ENCODE measurements around the gene USP20.

Gene USP20

GRCh38 chr9:129901993-129902739, 66.9 kb downstream of the USP20 start:
- Histone ChIP-seq H3K4me1 (ENCODE audit: control insufficient read depth, insufficient read depth, low read length) (no peaks in the 10 kb centered on the region), H3K4me3 (ENCODE audit: low read depth, low read length) (no peak overlapping the region), H3K36me3 (ENCODE audit: control insufficient read depth in 2 of 2, insufficient read depth in 1 of 2, low read length in 2 of 2) (peaks cover 0 to 39% of the 10 kb centered on the region in 2 experiments; a peak in 2 of 3 replicates), H3K27ac (ENCODE audit: extremely low read depth, low read depth, low read length) (no peak overlapping the region), H3K9me3 (ENCODE audit: control insufficient read depth, insufficient read depth, low read depth, low read length) (no peaks in the 10 kb centered on the region)
- TF ChIP-seq KLF9 (tag by site-specific recombination; IDR thresholded peaks at IDR 0.05; ENCODE audit: low read depth) (no peak), ZNF223 (tag by site-specific recombination; IDR thresholded peaks at IDR 0.05) (no peak), BCL11B (tag by site-specific recombination; IDR thresholded peaks at IDR 0.05; ENCODE audit: low read depth) (no peak), HOXA7 (CRISPR knock-in tag; IDR thresholded peaks at IDR 0.05; ENCODE audit: borderline replicate concordance) (no peak), ZXDB (tag by site-specific recombination; IDR thresholded peaks at IDR 0.05) (no peak), SETDB1 (IDR thresholded peaks at IDR 0.05; ENCODE audit: insufficient read length, low read length) (no peak), ZNF548 (tag by site-specific recombination; IDR thresholded peaks at IDR 0.05) (no peak), ZFP69B (tag by site-specific recombination; IDR thresholded peaks at IDR 0.05) (no peak), ZNF510 (tag by site-specific recombination; IDR thresholded peaks at IDR 0.05; ENCODE audit: insufficient replicate concordance) (no peak), ZNF747 (tag by site-specific recombination; IDR thresholded peaks at IDR 0.05) (no peak), ZIC2 (tag by site-specific recombination; IDR thresholded peaks at IDR 0.05) (no peak), ZBTB1 (tag by site-specific recombination; IDR thresholded peaks at IDR 0.05) (no peak), ZNF366 (tag by site-specific recombination; conservative IDR thresholded peaks at IDR 0.05) (no peak), ZFP3 (tag by site-specific recombination; IDR thresholded peaks at IDR 0.05; ENCODE audit: low read depth) (no peak)
- TF ChIP-seq, protein P1, sequence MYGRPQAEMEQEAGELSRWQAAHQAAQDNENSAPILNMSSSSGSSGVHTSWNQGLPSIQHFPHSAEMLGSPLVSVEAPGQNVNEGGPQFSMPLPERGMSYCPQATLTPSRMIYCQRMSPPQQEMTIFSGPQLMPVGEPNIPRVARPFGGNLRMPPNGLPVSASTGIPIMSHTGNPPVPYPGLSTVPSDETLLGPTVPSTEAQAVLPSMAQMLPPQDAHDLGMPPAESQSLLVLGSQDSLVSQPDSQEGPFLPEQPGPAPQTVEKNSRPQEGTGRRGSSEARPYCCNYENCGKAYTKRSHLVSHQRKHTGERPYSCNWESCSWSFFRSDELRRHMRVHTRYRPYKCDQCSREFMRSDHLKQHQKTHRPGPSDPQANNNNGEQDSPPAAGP (tag by site-specific recombination; IDR thresholded peaks at IDR 0.05): no peak
- ChIA-PET CTCF (interaction anchor here (0.6 to 0.8 kb wide), 3 partner anchors 17 to 206 kb away, joined by 3 to 4 read pairs (median 3); no protein-coding TSS in a partner anchor), POLR2A (no interaction called here)

DNA sequence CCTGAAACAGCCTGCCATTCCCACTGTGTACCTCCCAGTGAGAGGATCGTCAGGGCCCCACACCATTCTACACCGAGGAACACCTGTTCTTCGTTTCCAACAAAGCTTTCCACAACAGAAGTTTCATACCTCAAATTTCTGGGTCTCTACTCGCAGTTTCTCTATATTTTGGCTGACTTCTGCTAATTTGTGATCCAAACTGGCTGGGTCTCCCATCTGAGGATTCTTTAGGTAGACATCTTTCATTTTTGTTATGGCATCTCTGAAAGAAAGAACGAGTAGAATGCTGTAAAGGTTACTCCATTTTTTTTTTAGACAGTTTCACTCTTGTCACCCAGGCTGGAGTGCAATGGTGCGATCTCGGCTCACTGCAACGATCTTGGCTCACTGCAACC, 67.5 kb downstream of the USP20 start:
- CTCF ChIA-PET: interaction anchor here (0.7 to 0.8 kb wide), 2 partner anchors 17 to 42 kb away, joined by 3 read pairs; no protein-coding TSS in a partner anchor
- no peak for TF ChIP-seq ZNF561 (tag by site-specific recombination; IDR thresholded peaks at IDR 0.05; ENCODE audit: borderline replicate concordance)
- no peak for TF ChIP-seq PRDM6 (tag by site-specific recombination; IDR thresholded peaks at IDR 0.05)
- no peak for TF ChIP-seq ZSCAN5A (tag by site-specific recombination; IDR thresholded peaks at IDR 0.05)
- TF ChIP-seq ZNF48 (tag by site-specific recombination; IDR thresholded peaks at IDR 0.05): no peak
- TF ChIP-seq PRDM2 (tag by site-specific recombination; IDR thresholded peaks at IDR 0.05; ENCODE audit: borderline replicate concordance): no peak
- no peak for TF ChIP-seq GLI4 (tag by site-specific recombination; IDR thresholded peaks at IDR 0.05)
- TF ChIP-seq, protein P2, sequence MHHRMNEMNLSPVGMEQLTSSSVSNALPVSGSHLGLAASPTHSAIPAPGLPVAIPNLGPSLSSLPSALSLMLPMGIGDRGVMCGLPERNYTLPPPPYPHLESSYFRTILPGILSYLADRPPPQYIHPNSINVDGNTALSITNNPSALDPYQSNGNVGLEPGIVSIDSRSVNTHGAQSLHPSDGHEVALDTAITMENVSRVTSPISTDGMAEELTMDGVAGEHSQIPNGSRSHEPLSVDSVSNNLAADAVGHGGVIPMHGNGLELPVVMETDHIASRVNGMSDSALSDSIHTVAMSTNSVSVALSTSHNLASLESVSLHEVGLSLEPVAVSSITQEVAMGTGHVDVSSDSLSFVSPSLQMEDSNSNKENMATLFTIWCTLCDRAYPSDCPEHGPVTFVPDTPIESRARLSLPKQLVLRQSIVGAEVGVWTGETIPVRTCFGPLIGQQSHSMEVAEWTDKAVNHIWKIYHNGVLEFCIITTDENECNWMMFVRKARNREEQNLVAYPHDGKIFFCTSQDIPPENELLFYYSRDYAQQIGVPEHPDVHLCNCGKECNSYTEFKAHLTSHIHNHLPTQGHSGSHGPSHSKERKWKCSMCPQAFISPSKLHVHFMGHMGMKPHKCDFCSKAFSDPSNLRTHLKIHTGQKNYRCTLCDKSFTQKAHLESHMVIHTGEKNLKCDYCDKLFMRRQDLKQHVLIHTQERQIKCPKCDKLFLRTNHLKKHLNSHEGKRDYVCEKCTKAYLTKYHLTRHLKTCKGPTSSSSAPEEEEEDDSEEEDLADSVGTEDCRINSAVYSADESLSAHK (tag by site-specific recombination; IDR thresholded peaks at IDR 0.05): no peak

More for the DNA sequence above, 67.5 kb downstream of the USP20 start:
- Histone ChIP-seq H3K27ac (ENCODE audit: extremely low read depth, low read depth, low read length) (no peak overlapping the region), H3K9me3 (ENCODE audit: control insufficient read depth, insufficient read depth, low read depth, low read length) (no peaks in the 10 kb centered on the region), H3K4me3 (ENCODE audit: low read depth, low read length) (no peak overlapping the region), H3K36me3 (ENCODE audit: control insufficient read depth in 2 of 2, insufficient read depth in 1 of 2, low read length in 2 of 2) (peaks cover 0 to 42% of the 10 kb centered on the region in 2 experiments; a peak in 2 of 3 replicates), H3K4me1 (ENCODE audit: control insufficient read depth, insufficient read depth, low read length) (no peaks in the 10 kb centered on the region)
- POLR2A ChIA-PET: interaction anchor here (0.6 kb wide), 1 partner anchor 521 kb away, joined by 4 read pairs; no protein-coding TSS in a partner anchor

Data from HEK293 (cell line).